K562 (cell line): ENCODE results near the gene KPTN. TPM values are rescaled to one million over a fixed set of nuclear protein-coding genes. Genes with fewer than 3 reads are reported as not detected.

Source experiments
- ATAC-seq: fragments of 200-7000 bp; cut with Tn5 transposase; 3 replicates; pipeline ENCODE4 v1.9.1; 2020; ENCODE audit warnings: moderate library complexity
- BruUV-seq: library from RNA; stranded (reverse); fragments of 400-500 nt; replicated peaks from 2 replicates; lab custom pipeline; 2021; lab: Mats Ljungman, UMichigan
- CTCF ChIA-PET: fragments of 300-600 bp; formaldehyde crosslinking; extraction: SDS; loops from one replicate; lab custom pipeline; 2021; ENCODE audit warnings: low intra/inter-chr PET ratio; lab: Yijun Ruan, JAX
- POLR2A ChIA-PET: fragments of 300-600, 350-650 bp; sonication (Branson Sonifier 250); formaldehyde crosslinking; extraction: SDS; loops from one replicate; lab custom pipeline; 2021; ENCODE audit warnings: antibody characterized with exemption, inconsistent platforms; lab: Yijun Ruan, JAX
- DNase-seq, 4 experiments: peaks; one replicate each; pipeline versions ENCODE4 v3.0.0 to v3.0.0-alpha.2; 2011 to 2018; ENCODE audit warnings: low spot score in 3 of 4, mixed read lengths in 3 of 4; ENCODE audit errors: extremely low read depth in 1 of 4
- FAIRE-seq: peaks from 2 replicates; lab custom pipeline; 2011; peaks lifted over from hg19 to GRCh38; lab: Jason Lieb, UNC
- H2AFZ ChIP-seq: 2 replicates; pipeline ENCODE4 v1.6.0; 2011; ENCODE audit warnings: low read depth, low read length, control low read depth, inconsistent platforms
- H3K27ac ChIP-seq: fragments of 200-600 bp; 3 replicates; pipeline ENCODE4 v1.8.0; 2011; ENCODE audit warnings: low read depth, mild to moderate bottlenecking, control low read depth, inconsistent platforms, low read length, moderate library complexity, mixed read lengths; ENCODE audit errors: extremely low read depth
- H3K27me3 ChIP-seq, 2 experiments: fragments of 300-600 bp in 1 of 2; 2 replicates in 1 of 2; 3 replicates in 1 of 2; pipeline versions ENCODE4 v1.6.0 to v1.8.0; 2011; ENCODE audit warnings: inconsistent platforms in 2 of 2, low read length in 2 of 2, mild to moderate bottlenecking in 1 of 2, mixed read lengths in 1 of 2, moderate library complexity in 1 of 2; ENCODE audit not compliant: control insufficient read depth in 2 of 2, insufficient read depth in 2 of 2
- H3K36me3 ChIP-seq: fragments of 300-600 bp; 3 replicates; pipeline ENCODE4 v1.8.0; 2011; ENCODE audit warnings: mild to moderate bottlenecking, low read length, inconsistent platforms; ENCODE audit not compliant: control insufficient read depth, insufficient read depth
- H3K4me1 ChIP-seq, 2 experiments: fragments of 200-600 bp in 1 of 2; replicated peaks in 1 of 2; 2 replicates in 1 of 2; 3 replicates in 1 of 2; pipeline versions ENCODE4 v1.5.1 to v1.8.0; 2011; ENCODE audit warnings: inconsistent platforms in 2 of 2, low read length in 2 of 2, mild to moderate bottlenecking in 1 of 2, mixed read lengths in 1 of 2, moderate library complexity in 1 of 2; ENCODE audit not compliant: control insufficient read depth in 2 of 2, insufficient read depth in 2 of 2
- H3K4me2 ChIP-seq: 2 replicates; pipeline ENCODE4 v1.6.1; 2011; ENCODE audit warnings: low read length, control low read depth, inconsistent platforms, mixed read lengths; ENCODE audit not compliant: insufficient read depth
- H3K4me3 ChIP-seq: fragments of 200-600 bp; sonication (generic), shearing (Covaris generic); 2 replicates; pipeline ENCODE4 v1.5.1; 2016; ENCODE audit warnings: control low read depth, inconsistent platforms
- H3K79me2 ChIP-seq: fragments of 200-600 bp; 3 replicates; pipeline ENCODE4 v1.8.0; 2011; ENCODE audit warnings: low read length, inconsistent platforms; ENCODE audit not compliant: control insufficient read depth, insufficient read depth
- H3K9ac ChIP-seq, 2 experiments: 2 replicates each; pipeline versions ENCODE4 v1.6.0 to v1.6.1; 2011; ENCODE audit warnings: low read depth in 2 of 2, low read length in 2 of 2, control low read depth in 1 of 2, inconsistent platforms in 1 of 2, mild to moderate bottlenecking in 1 of 2, mixed read lengths in 1 of 2; ENCODE audit not compliant: insufficient read depth in 1 of 2
- H3K9me1 ChIP-seq: one replicate; pipeline ENCODE4 v1.6.0; 2011; ENCODE audit warnings: inconsistent platforms, mild to moderate bottlenecking, low read length, moderate library complexity; ENCODE audit not compliant: control insufficient read depth, insufficient read depth
- H3K9me3 ChIP-seq: replicated peaks from 2 replicates; pipeline ENCODE4 v1.5.1; 2011; ENCODE audit warnings: low read depth, low read length, inconsistent platforms; ENCODE audit not compliant: control insufficient read depth, insufficient read depth
- H4K20me1 ChIP-seq: replicated peaks from 2 replicates; pipeline ENCODE4 v1.6.1; 2011; ENCODE audit warnings: low read length, inconsistent platforms, mixed read lengths; ENCODE audit not compliant: control insufficient read depth, insufficient read depth
- IRF2 ChIP-seq: sonication (generic); formaldehyde crosslinking; IDR thresholded peaks from 2 replicates; pipeline ENCODE4 v1.8.1; 2022; ENCODE audit warnings: mild to moderate bottlenecking, missing genetic modification reagents
- POLR2G ChIP-seq: fragments of 200-400 bp; formaldehyde crosslinking; IDR thresholded peaks from 2 replicates; pipeline ENCODE4 v1.6.1; 2017; ENCODE audit warnings: low read depth, mild to moderate bottlenecking, antibody characterized with exemption, low read length, moderate library complexity
- SRF ChIP-seq, 2 experiments: fragments of 250-450, 450-650 bp in 1 of 2; sonication (Bioruptor Pico) in 1 of 2; sonication (generic) in 1 of 2; formaldehyde crosslinking; IDR thresholded peaks; 2 replicates each; pipeline versions ENCODE4 v1.5.0 to v1.5.1; 2020 to 2022; ENCODE audit warnings: mild to moderate bottlenecking in 1 of 2, missing genetic modification reagents in 1 of 2
- WGBS: fragments of 100-300 bp; shearing (Covaris generic); methylation state at CpG from one replicate; pipeline ENCODE4 v1.1.6; 2016; ENCODE audit warnings: low coverage, mixed read lengths; ENCODE audit not compliant: insufficient coverage; ENCODE audit errors: missing lambda C conversion rate; 5-methylcytosine and 5-hydroxymethylcytosine counted together
- in situ Hi-C: fragments of 300-500 bp; cut with MboI; formaldehyde crosslinking; loops from 4 replicates; pipeline ENCODE4 v1.15.0; 2018; ENCODE audit warnings: inconsistent platforms, mixed read lengths
- intact Hi-C: fragments of 100-400 bp; cut with micrococcal nuclease; formaldehyde crosslinking; loops from 2 replicates; pipeline ENCODE4 v1.14.2; 2022
- polyA plus RNA-seq, 8 experiments: library from polyadenylated mRNA; depleted of rRNA in 4 of 8; stranded (reverse) in 5 of 8; unstranded in 3 of 8; fragments of >200 nt; fragmentation: Nextera tagmentation in 2 of 8; fragmentation: Illumina TruSeq in 1 of 8; extraction: Ambion mirVana in 2 of 8; extraction: Trizol in 1 of 8; gene quantifications; 2 replicates each; pipeline versions ENCODE4 v1.2.1 to v1.2.3, GENCODE V29; 2011 to 2014; ENCODE audit warnings: inconsistent platforms in 1 of 8, missing spikeins in 1 of 8
- total RNA-seq, 7 experiments: library from RNA; depleted of rRNA in 6 of 7; stranded (reverse); fragments of >200 nt in 6 of 7; fragmentation: Illumina TruSeq in 2 of 7; extraction: Trizol in 2 of 7; gene quantifications; 2 replicates each; pipeline versions ENCODE4 v1.2.1 to v1.2.3, GENCODE V29; 2011 to 2021; ENCODE audit warnings: low replicate concordance in 1 of 7

The KPTN gene
- total and polyA plus RNA-seq, 9 of the 15 experiments (the other 6 are each of a cell fraction or from before 2014, with no cell fraction given): 0.56 to 18.2 (median 8.5) TPM

- H3K4me1 ChIP-seq: peaks cover 28 to 92% of the 10 kb centered on the region in 2 experiments; a peak in 4 of 5 replicates
- in situ Hi-C loops: no loop called here
- no peak overlapping the region for H3K4me3 ChIP-seq
- no peak overlapping the region for H3K4me2 ChIP-seq
- ATAC-seq (no peak), DNase-seq (no peak), FAIRE-seq (no peak)
- intact Hi-C loops: no loop called here
- ChIA-PET CTCF (no interaction called here), POLR2A (interaction anchor here (0.6 to 1.8 kb wide), 9 partner anchors 8 to 231 kb away, joined by 3 to 7 read pairs (median 4); no protein-coding TSS in a partner anchor)
- peak overlapping the region in 1 of 2 experiments; percentile 82; a peak in 2 of 4 replicates for H3K9ac ChIP-seq
- WGBS: 79% methylated on average over 14 of the region's 17 CpGs
- H3K27me3 ChIP-seq: no peaks in the 10 kb centered on the region
- H4K20me1 ChIP-seq: 0 out of 2 replicates have a peak, but pooled peaks cover 5% of the 10 kb centered on the region
- H3K9me3 ChIP-seq: no peaks in the 10 kb centered on the region
- no peak overlapping the region for H3K27ac ChIP-seq
- peaks cover 2% of the 10 kb centered on the region; the same call in 1 of the 3 replicates for H3K79me2 ChIP-seq
- no peak overlapping the region for H2AFZ ChIP-seq
- TF ChIP-seq SRF (CRISPR knock-in tag; IDR thresholded peaks at IDR 0.05) (no peak), IRF2 (0 out of 2 replicates have a peak, but pooled peaks have one; percentile 27), POLR2G (0 out of 2 replicates have a peak, but pooled peaks have one; percentile 8)
- peaks cover 5% of the 10 kb centered on the region for H3K9me1 ChIP-seq
- BruUV-seq: no TSS peak
- peaks cover 72% of the 10 kb centered on the region; the same call in 2 of the 3 replicates for H3K36me3 ChIP-seq
Measured at GRCh38 chr19:47495478-47496372, 11.7 kb upstream of the KPTN start.
